Cerebellar nuclear complex (tissue), 1 donor: Measurements from ENCODE around the gene SYNGR3.

Source experiments
- DNase-seq, 2 experiments: peaks; one replicate each; lab custom pipeline; 2025; lab: John Stamatoyannopoulos, UW

Gene SYNGR3

GRCh38 chr16:1992704-1993317 is 3.0 kb downstream of the SYNGR3 start:
- no peak for DNase-seq

- DNase-seq, result no peak
These were observed 4.0 kb downstream of the SYNGR3 start for GRCh38 chr16:1993731-1994131.

DNA sequence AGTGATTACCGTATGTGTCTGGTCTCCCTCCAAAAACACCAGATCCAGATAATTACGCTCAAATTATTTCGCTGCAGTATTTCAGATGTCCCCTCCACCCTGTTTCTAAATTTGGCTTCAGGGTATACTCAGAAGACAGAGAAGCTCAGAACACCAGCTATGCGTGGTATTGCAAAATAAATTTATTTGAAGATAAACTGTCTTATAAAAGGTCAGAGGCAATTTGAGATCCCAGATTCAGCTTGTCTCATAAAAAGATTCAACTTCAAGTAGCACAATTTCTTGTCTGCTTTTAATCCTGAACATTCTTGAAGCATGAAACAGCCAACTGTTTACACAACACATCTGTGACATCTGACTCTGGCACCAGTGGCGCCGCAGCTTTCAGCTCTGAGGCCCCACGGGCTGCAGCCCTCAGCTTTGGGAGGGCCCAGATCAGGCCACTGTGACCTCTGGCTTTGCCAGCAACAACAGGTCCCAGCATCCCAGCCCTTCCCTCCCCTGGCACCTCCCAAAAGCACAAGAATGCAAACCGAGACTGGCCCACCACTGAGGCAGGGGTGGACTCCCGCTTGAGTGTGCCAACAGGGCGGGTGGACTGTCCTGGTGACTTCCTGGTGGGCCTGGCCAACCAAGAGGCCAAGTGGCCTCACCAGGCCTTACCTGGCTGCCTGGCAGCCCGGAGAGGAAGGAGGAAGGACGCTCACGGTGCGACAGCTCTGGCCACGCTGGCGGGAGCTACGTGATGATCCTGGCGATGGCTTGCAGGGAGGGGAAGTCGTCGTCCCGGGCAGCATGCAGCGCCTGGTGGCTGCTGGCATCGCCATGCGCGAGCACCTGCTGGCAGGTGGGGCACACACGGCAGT is 8.0 kb downstream of the SYNGR3 start:
- DNase-seq, result no peak

DNA sequence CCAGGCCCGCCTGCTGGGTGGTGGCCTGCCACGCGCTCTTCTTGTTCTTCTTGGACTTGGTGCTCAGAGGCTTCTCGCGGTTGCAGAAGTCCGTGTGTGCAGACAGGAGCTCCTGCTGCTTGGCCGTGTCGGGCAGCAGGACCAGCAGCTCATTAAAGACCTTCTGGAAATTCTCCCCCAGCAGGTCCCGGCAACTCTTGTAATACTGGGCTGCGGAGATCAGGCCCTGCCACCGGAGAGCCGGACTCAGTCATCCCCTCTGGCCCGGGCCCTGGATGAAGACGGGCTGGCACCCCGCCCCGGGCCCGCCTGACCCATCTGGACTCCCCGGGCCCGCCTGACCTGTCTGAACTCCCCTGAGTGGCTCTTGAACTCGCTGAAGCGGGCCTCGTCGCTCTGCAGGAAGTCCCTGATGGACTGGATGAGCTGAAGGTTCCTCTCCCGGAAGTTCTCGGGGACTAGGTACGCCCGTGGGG is 8.6 kb downstream of the SYNGR3 start:
- no peak for DNase-seq

GRCh38 chr16:1998852-1999801 is 9.4 kb downstream of the SYNGR3 start:
- DNase-seq, result no peak

GRCh38 chr16:1999866-2000514 is 10.2 kb downstream of the SYNGR3 start:
- no peak for DNase-seq

GRCh38 chr16:2001035-2001434 is 11.3 kb downstream of the SYNGR3 start:
- no peak for DNase-seq

DNA sequence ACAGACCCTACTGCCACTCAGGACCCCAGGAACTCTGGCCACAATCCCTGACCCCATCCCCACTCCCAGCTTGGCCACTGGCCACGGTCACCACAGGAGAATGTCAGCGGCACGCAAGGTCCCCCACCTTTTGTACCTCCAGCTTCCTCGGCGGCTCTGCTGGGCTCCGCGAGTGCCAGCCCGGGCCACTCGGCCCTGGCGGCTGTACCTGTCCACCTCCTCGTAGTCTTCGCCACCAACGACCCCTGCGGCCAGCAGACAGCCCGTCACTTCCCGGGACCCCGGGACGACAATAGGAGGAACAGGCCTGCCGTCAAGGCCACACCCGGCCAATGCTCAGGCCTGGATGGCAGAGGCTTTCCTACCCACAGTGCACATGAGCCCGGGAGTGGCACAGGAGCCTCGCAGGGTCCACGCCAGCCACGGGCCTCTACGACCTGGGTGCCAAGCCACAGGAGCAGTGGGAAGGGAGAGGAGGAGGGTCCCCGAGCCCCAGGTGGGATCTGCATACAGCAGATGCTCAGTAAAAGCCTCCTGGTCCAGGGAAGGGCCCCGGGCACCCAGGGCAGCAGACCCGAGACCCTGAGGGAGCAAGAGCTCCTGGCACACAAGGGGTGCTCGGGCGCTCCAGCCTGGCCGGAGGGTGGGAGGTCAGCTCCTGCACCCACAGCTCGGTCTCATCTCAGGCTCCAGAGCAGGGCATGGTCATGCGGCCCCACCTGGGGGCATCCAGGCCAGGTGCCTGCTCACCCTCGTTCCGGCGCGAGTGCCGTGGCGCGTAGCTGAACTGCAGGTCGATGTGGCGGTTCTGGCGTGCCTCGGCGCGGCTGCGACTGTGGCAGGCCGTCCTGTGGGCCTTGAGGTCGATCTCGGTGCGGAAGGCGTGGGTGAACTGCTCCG is 11.9 kb downstream of the SYNGR3 start:
- no peak for DNase-seq

DNA sequence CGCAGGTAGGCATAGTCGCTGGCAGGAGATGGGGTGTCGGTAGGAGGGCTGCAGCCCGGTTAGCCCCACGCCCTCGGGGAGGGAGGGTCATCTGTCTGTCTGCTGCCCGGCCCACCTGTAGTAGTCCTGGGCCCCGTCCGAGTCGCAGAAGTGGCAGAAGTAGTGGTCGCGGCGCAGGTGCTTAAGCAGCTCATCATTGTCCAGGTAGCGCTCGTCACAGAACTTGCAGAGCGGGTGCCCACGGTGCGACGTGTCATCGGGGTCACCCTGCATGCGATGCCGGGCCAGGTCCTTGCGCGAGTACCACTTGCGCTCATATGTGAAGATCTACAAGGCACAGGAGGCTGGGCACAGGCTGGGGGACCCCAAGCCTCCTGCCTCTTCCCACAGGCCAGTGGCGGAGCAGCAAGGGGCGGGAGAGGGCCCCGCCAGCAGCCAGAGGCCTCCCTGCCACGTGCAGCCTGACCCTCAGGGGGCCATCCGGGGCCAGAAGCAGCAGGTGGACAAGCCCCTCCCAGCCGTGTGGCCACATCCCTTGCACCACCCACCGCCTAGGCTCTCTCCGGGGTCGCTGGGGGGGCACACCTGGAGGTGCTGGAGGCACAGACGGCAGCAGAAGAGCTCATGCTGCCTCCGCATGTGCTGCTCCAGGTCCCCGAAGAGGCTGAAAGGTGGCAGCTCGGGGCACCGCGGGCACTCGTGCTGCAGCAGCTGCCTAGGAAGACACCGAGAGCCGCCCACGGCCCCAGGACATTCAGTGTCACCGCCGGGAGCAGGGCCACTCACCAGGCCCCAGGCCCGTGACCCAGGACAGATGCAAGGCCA is 12.8 kb downstream of the SYNGR3 start:
- DNase-seq, result no peak

GRCh38 chr16:2003231-2003826 is 13.6 kb downstream of the SYNGR3 start:
- no peak for DNase-seq

- DNase-seq, result peak in 1 of 2 experiments; percentile 46
These were observed 14.3 kb downstream of the SYNGR3 start for GRCh38 chr16:2003827-2004641.

DNA sequence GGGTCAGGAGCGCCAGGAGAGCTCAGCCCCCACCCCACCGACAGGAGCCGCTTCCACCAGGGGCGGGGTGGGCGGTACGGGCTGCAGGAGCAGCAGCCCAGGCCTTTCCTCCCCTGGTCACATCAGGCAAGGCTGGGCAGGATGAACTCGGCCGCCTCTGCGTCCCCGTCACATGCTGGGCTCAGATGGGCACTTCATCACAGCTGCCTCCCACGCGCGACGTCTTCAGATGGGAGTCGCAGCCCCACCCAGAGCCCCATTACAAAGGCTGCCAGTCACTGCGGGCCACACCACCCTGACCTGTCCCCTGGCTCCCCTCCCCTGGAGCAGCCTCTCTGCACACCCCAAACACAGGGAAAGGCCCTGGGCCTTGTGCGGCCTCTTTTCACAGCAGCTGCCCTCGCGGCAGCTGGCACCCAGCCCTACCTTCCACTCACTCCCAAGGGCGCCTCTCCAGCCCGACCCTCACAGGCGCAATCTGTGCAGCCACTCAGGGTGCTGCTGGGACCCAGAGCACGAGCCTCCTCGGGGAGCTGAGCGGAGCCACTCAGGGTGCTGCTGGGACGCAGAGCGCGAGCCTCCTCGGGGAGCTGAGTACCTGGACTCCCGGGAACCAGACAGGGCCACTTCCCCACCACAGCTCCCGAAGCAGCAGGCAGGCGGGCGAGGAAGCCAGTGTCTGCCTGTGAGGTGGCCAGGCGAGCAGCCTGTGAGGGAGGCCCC is 15.2 kb downstream of the SYNGR3 start:
- no peak for DNase-seq

GRCh38 chr16:2005646-2006045 is 15.9 kb downstream of the SYNGR3 start:
- DNase-seq, result peak in 1 of 2 experiments; percentile 18

DNA sequence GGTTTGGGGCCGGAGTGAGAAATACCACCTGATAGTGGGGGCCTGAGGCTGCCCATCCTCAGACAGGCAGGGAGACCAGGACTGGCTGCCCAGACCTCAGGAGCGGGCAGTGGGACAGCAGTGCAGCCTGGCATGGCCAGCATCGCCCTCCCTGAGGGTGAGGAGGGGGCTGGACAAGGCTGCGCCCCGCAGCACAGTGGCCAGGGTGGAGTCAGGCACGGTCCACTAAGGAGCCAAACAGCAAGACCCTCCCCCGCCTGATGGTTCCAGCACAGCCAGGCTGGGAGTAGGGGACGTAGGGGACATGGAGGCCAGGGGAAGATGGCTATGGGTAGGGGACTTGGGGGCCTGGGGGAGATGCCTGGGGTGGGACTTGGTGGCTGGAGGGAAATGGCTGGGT is 16.5 kb downstream of the SYNGR3 start:
- no peak for DNase-seq

- no peak for DNase-seq
These were observed 17.5 kb downstream of the SYNGR3 start for GRCh38 chr16:2007081-2007836.

DNA sequence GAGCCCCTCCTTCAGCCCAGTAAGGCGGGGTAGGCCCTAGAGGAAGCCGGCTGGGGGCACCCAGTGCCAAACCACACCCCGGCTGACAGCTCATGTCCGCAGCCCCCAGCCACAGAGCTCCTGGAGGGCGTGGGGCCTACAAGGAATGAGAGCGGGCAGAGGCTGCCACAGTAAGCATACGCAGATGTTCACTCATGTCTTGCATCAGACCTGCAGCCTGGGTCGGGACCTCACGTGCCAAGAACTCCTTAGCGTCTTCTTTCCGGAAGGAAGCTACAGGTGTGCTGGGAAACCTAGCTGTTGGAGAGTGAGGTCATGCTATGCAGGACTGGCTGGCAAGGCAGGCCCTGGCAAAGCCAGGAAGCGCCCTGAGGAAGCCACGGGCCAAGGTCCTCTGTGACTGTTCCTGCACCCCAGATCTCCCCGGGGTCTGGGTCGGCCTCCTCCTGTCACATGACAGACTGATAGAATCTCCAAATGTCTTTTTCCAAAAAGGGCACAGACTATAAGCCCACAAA is 18.3 kb downstream of the SYNGR3 start:
- DNase-seq, result no peak
